K562 (cell line): ENCODE results near the gene ZKSCAN3. TPM values are rescaled to one million over a fixed set of nuclear protein-coding genes. Genes with fewer than 3 reads are reported as not detected.

ENCODE experiments used
- CREB1 ChIP-seq, 2 experiments: sonication (generic) in 1 of 2; formaldehyde crosslinking in 1 of 2; IDR thresholded peaks; 2 replicates each; pipeline versions ENCODE4 v1.6.1 to v1.8.0; 2012 to 2022; ENCODE audit warnings: inconsistent platforms in 1 of 2, mild to moderate bottlenecking in 1 of 2, missing genetic modification reagents in 1 of 2, moderate library complexity in 1 of 2
- E4F1 ChIP-seq: fragments of 250-450 bp; sonication (Bioruptor Pico); IDR thresholded peaks from 2 replicates; pipeline ENCODE4 v1.5.0; 2021; ENCODE audit warnings: mild to moderate bottlenecking, borderline replicate concordance
- ESRRA ChIP-seq: fragments of 450-650 bp; IDR thresholded peaks from 2 replicates; pipeline ENCODE4 v1.6.1; 2014; ENCODE audit warnings: low read depth, mild to moderate bottlenecking, moderate library complexity, borderline replicate concordance
- HIVEP1 ChIP-seq: fragments of 250-450 bp; sonication (Bioruptor Pico); IDR thresholded peaks from 2 replicates; pipeline ENCODE4 v1.4.0; 2020; ENCODE audit warnings: mild to moderate bottlenecking
- KLF13 ChIP-seq: fragments of 450-650 bp; IDR thresholded peaks from 2 replicates; pipeline ENCODE4 v1.6.1; 2016; ENCODE audit warnings: missing genetic modification characterization, low read depth, mild to moderate bottlenecking, missing compliant biosample characterization, moderate library complexity, borderline replicate concordance
- L3MBTL2 ChIP-seq: fragments of 450-650 bp; IDR thresholded peaks from 2 replicates; pipeline ENCODE4 v1.6.1; 2016; ENCODE audit warnings: mild to moderate bottlenecking, moderate library complexity
- MTF1 ChIP-seq: fragments of 250-450 bp; sonication (Bioruptor Pico); IDR thresholded peaks from 2 replicates; pipeline ENCODE4 v1.9.0; 2021; ENCODE audit warnings: moderate library complexity, mild to moderate bottlenecking, inconsistent platforms, borderline replicate concordance
- POLR2B ChIP-seq: fragments of 450-650 bp; IDR thresholded peaks from 2 replicates; pipeline ENCODE4 v1.6.1; 2018; ENCODE audit warnings: low read depth; ENCODE audit not compliant: partially characterized antibody
- POLR2H ChIP-seq: IDR thresholded peaks from 2 replicates; pipeline ENCODE4 v1.6.1; 2016; ENCODE audit warnings: missing genetic modification characterization, low read depth, mild to moderate bottlenecking, control low read depth, missing compliant biosample characterization, moderate library complexity
- PREB ChIP-seq: sonication (generic); formaldehyde crosslinking; IDR thresholded peaks from 2 replicates; pipeline ENCODE4 v1.8.1; 2023; ENCODE audit warnings: mild to moderate bottlenecking, missing genetic modification reagents
- ZBTB43 ChIP-seq: sonication (generic); formaldehyde crosslinking; IDR thresholded peaks from 2 replicates; pipeline ENCODE4 v1.8.0; 2023; ENCODE audit warnings: mild to moderate bottlenecking, missing genetic modification reagents
- ZMIZ1 ChIP-seq, 2 experiments: fragments of 150-350 bp in 1 of 2; IDR thresholded peaks; 2 replicates each; pipeline ENCODE4 v1.6.1; 2012 to 2016; ENCODE audit warnings: low read depth in 2 of 2, low read length in 2 of 2, mild to moderate bottlenecking in 1 of 2, moderate library complexity in 1 of 2
- ZNF778 ChIP-seq: fragments of 450-650 bp; formaldehyde crosslinking; IDR thresholded peaks from 2 replicates; pipeline ENCODE4 v1.4.0; 2020; ENCODE audit warnings: mild to moderate bottlenecking, moderate library complexity
- polyA plus RNA-seq, 8 experiments: library from polyadenylated mRNA; depleted of rRNA in 4 of 8; stranded (reverse) in 5 of 8; unstranded in 3 of 8; fragments of >200 nt; fragmentation: Nextera tagmentation in 2 of 8; fragmentation: Illumina TruSeq in 1 of 8; extraction: Ambion mirVana in 2 of 8; extraction: Trizol in 1 of 8; gene quantifications; 2 replicates each; pipeline versions ENCODE4 v1.2.1 to v1.2.3, GENCODE V29; 2011 to 2014; ENCODE audit warnings: inconsistent platforms in 1 of 8, missing spikeins in 1 of 8
- total RNA-seq, 7 experiments: library from RNA; depleted of rRNA in 6 of 7; stranded (reverse); fragments of >200 nt in 6 of 7; fragmentation: Illumina TruSeq in 2 of 7; extraction: Trizol in 2 of 7; gene quantifications; 2 replicates each; pipeline versions ENCODE4 v1.2.1 to v1.2.3, GENCODE V29; 2011 to 2021; ENCODE audit warnings: low replicate concordance in 1 of 7
- TF ChIP-seq, protein P1 (sequence below): sonication (generic); formaldehyde crosslinking; IDR thresholded peaks from 2 replicates; pipeline ENCODE4 v1.8.1; 2023; ENCODE audit warnings: mild to moderate bottlenecking, missing genetic modification reagents

ZKSCAN3 gene
- total and polyA plus RNA-seq, 9 of the 15 experiments (the other 6 are each of a cell fraction or from before 2014, with no cell fraction given): 3.0 to 12.4 (median 10.2) TPM

DNA sequence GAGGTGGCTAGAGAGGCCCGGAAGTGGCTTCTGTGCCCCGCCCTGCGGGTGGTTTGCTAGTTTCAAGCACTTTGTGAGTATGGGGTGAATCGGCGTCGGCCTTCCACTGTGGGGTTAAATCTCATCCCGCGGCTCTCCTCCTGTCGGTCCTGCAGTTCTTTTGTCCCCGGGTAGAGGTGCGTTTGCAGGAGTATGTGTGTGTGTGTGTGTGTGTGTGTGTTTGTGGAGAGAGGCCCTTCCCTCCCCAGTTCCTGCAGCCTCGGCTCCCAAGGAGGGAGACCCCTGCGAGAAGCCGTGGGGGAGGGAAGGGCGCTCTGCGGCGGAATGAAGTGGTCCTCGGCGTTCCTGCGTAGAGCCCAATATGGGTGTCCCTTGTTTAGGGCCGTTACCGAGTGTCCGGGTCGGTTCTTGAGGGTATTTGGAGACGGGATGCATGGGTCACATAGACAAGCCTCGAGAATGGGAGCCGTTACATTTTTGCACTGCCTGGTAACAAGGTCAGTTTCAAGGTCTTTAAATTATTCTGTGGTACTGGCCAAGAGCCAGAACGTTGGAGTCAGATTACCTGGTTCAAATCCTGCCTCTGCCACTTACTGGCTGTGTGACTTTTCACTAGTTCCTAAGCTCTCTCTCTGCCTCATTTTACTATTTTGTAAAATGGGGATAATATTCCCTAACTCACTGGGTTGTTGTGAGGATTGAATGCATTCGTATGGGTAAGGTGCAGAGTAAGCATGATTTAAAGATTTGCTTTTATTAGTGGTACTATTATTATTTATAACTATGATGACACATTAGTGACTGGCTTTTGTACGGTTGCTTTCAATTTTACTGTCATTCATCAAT lies at the start of gene ZKSCAN3 (continued):
- no peak for TF ChIP-seq CREB1 (IDR thresholded peaks at IDR 0.05)
- TF ChIP-seq CREB1 (CRISPR knock-in tag; IDR thresholded peaks at IDR 0.05): peak; percentile 44; the same call in 1 of the 2 replicates
- TF ChIP-seq POLR2B: peak; percentile 96
- TF ChIP-seq POLR2H (tag): peak; percentile 87
- TF ChIP-seq MTF1 (CRISPR knock-in tag): no peak
- no peak for TF ChIP-seq E4F1
- TF ChIP-seq ZBTB43: no peak
- TF ChIP-seq, protein P1, sequence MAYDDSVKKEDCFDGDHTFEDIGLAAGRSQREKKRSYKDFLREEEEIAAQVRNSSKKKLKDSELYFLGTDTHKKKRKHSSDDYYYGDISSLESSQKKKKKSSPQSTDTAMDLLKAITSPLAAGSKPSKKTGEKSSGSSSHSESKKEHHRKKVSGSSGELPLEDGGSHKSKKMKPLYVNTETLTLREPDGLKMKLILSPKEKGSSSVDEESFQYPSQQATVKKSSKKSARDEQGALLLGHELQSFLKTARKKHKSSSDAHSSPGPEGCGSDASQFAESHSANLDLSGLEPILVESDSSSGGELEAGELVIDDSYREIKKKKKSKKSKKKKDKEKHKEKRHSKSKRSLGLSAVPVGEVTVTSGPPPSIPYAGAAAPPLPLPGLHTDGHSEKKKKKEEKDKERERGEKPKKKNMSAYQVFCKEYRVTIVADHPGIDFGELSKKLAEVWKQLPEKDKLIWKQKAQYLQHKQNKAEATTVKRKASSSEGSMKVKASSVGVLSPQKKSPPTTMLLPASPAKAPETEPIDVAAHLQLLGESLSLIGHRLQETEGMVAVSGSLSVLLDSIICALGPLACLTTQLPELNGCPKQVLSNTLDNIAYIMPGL (CRISPR knock-in tag): peak; percentile 56; the same call in 1 of the 2 replicates
- no peak for TF ChIP-seq HIVEP1 (CRISPR knock-in tag)
- TF ChIP-seq KLF13: no peak
- no peak for TF ChIP-seq ZNF778 (CRISPR knock-in tag)
- peak; percentile 68 for TF ChIP-seq L3MBTL2
- peak; percentile 97 for TF ChIP-seq ESRRA
- no peak for TF ChIP-seq PREB (CRISPR knock-in tag)
- no peak for TF ChIP-seq ZMIZ1 (IDR thresholded peaks at IDR 0.05; ENCODE audit: low read depth in 2 of 2, low read length in 2 of 2)
